GM19035 (cell line): ENCODE results near the gene GNA15.

Experiments used
- ATAC-seq: cut with Tn5 transposase; IDR thresholded peaks from one replicate; pipeline ENCODE4 v1.9.1; 2021; ENCODE audit not compliant: unreplicated experiment

The GNA15 gene

GRCh38 chr19:3120611-3121276 is 15.1 kb upstream of the GNA15 start:
- ATAC-seq = no peak

- no peak for ATAC-seq
These were observed 14.4 kb upstream of the GNA15 start for GRCh38 chr19:3121396-3121795.

GRCh38 chr19:3121821-3122511 is 13.9 kb upstream of the GNA15 start:
- no peak for ATAC-seq

- no peak for ATAC-seq
These were observed 13.3 kb upstream of the GNA15 start for GRCh38 chr19:3122512-3122870.

- no peak for ATAC-seq
These were observed 12.6 kb upstream of the GNA15 start for GRCh38 chr19:3123088-3123721.

- ATAC-seq = no peak
These were observed 11.9 kb upstream of the GNA15 start for GRCh38 chr19:3123956-3124355.

- no peak for ATAC-seq
These were observed 11.2 kb upstream of the GNA15 start for GRCh38 chr19:3124630-3125029.

- ATAC-seq = no peak
These were observed 9.8 kb upstream of the GNA15 start for GRCh38 chr19:3125900-3126524.

- no peak for ATAC-seq
These were observed 6.7 kb upstream of the GNA15 start for GRCh38 chr19:3129112-3129511.

GRCh38 chr19:3131168-3131567 is 4.7 kb upstream of the GNA15 start:
- ATAC-seq = no peak

- no peak for ATAC-seq
These were observed 2.7 kb upstream of the GNA15 start for GRCh38 chr19:3132971-3133792.

GRCh38 chr19:3133793-3134116 is 2.1 kb upstream of the GNA15 start:
- no peak for ATAC-seq

- no peak for ATAC-seq
These were observed 837 bp downstream of the GNA15 start for GRCh38 chr19:3136684-3137055.

- no peak for ATAC-seq
These were observed 1.3 kb downstream of the GNA15 start for GRCh38 chr19:3137119-3137518.

GRCh38 chr19:3138268-3138667 is 2.4 kb downstream of the GNA15 start:
- no peak for ATAC-seq

- no peak for ATAC-seq
These were observed 4.8 kb downstream of the GNA15 start for GRCh38 chr19:3140667-3141038.

GRCh38 chr19:3142292-3142670 is 6.4 kb downstream of the GNA15 start:
- ATAC-seq = no peak

GRCh38 chr19:3142781-3143337 is 7.0 kb downstream of the GNA15 start:
- no peak for ATAC-seq

- ATAC-seq = no peak
These were observed 10.3 kb downstream of the GNA15 start for GRCh38 chr19:3145909-3146676.

- no peak for ATAC-seq
These were observed 10.9 kb downstream of the GNA15 start for GRCh38 chr19:3146677-3147100.
